Left lobe of liver (tissue), 1 donor: Measurements from ENCODE around the gene CD101. TPM values are rescaled to one million over a fixed set of nuclear protein-coding genes. Genes with fewer than 3 reads are reported as not detected.

Experiments
- total RNA-seq: library from RNA; stranded (reverse); gene quantifications from one replicate; pipeline ENCODE4 v1.2.1, GENCODE V29; 2021
- donor health status: DM: no; HTN: yes; CAD: no.

Gene CD101
- total RNA-seq, 1 donor from 2014 or later, result 0.15 TPM

Other genes with a start within 250 kb of the CD101 start
- 0.43 TPM for gene CD2, start 247.3 kb upstream of the CD101 start, total RNA-seq
- gene PTGFRN, start 91.8 kb upstream of the CD101 start, total RNA-seq, result 11.9 TPM
- gene TTF2, start 58.6 kb downstream of the CD101 start, total RNA-seq, result 2.9 TPM
- 0.73 TPM for gene TRIM45, start 120.0 kb downstream of the CD101 start, total RNA-seq
- gene VTCN1, start 209.2 kb downstream of the CD101 start, total RNA-seq, result 0.38 TPM